Measurements from ENCODE around the gene SMIM1.

Gene SMIM1

GRCh38 chr1:3759796-3760195 lies 12.8 kb upstream of the SMIM1 start:
- no peak for DNase-seq

GRCh38 chr1:3761296-3762010 lies 11.1 kb upstream of the SMIM1 start:
- DNase-seq = no peak

GRCh38 chr1:3762151-3762872 lies 10.2 kb upstream of the SMIM1 start:
- no peak for DNase-seq

- DNase-seq = no peak
Measured at GRCh38 chr1:3762873-3763228, 9.7 kb upstream of the SMIM1 start.

- DNase-seq = no peak
Measured at GRCh38 chr1:3763351-3764125, 9.0 kb upstream of the SMIM1 start.

- no peak for DNase-seq
Measured at GRCh38 chr1:3767328-3767925, 5.1 kb upstream of the SMIM1 start.

GRCh38 chr1:3768811-3769390 lies 3.6 kb upstream of the SMIM1 start:
- DNase-seq = no peak

- no peak for DNase-seq
Measured at GRCh38 chr1:3770047-3770765, 2.3 kb upstream of the SMIM1 start.

GRCh38 chr1:3771108-3772026 lies 1.2 kb upstream of the SMIM1 start:
- no peak for DNase-seq

GRCh38 chr1:3772027-3772714 lies 378 bp upstream of the SMIM1 start:
- DNase-seq = peak; percentile 92

GRCh38 chr1:3773572-3774275 lies 1.2 kb downstream of the SMIM1 start:
- no peak for DNase-seq

- no peak for DNase-seq
Measured at GRCh38 chr1:3774276-3774945, 1.9 kb downstream of the SMIM1 start.

- DNase-seq = no peak
Measured at GRCh38 chr1:3774946-3775489, 2.5 kb downstream of the SMIM1 start.

- no peak for DNase-seq
Measured at GRCh38 chr1:3775490-3776230, 3.1 kb downstream of the SMIM1 start.

- DNase-seq = no peak
Measured at GRCh38 chr1:3776231-3776961, 3.8 kb downstream of the SMIM1 start.

- no peak for DNase-seq
Measured at GRCh38 chr1:3777078-3777547, 4.6 kb downstream of the SMIM1 start.

Measured in right forelimb (tissue), 1 donor.